HG02623 (cell line): ENCODE results near the gene PCSK1N.

Experiments
- ATAC-seq: cut with Tn5 transposase; IDR thresholded peaks from one replicate; pipeline ENCODE4 v1.9.1; 2021; ENCODE audit warnings: moderate library complexity; ENCODE audit not compliant: unreplicated experiment

PCSK1N gene

DNA sequence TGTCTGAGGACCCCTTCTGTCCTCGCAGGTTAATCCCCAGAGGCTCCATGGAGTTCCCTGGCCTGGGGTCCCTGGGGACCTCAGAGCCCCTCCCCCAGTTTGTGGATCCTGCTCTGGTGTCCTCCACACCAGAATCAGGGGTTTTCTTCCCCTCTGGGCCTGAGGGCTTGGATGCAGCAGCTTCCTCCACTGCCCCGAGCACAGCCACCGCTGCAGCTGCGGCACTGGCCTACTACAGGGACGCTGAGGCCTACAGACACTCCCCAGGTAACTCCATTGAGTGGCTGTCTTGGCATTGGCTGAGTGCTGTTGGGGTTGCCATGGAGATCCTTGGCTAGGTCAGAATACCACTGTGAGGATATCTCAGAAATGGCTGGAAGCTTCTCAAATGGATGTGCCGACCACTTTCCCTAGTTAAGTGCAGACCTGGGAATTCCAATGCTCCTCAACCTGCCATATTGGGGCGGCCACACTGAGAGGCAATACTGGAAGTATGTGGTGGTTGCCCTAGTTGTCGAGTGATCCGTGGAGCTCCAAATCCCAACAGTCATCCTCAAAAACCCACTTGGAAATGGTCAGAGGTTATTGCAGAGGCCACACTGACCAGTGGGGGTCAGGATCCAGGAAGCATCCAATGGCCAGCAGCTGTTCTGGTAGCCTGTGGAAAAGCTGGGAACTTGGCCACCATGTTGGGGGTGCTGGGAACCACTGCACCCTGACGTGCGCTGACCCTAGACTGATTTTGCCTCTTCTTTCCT, 44.2 kb downstream of the PCSK1N start:
- no peak for ATAC-seq

DNA sequence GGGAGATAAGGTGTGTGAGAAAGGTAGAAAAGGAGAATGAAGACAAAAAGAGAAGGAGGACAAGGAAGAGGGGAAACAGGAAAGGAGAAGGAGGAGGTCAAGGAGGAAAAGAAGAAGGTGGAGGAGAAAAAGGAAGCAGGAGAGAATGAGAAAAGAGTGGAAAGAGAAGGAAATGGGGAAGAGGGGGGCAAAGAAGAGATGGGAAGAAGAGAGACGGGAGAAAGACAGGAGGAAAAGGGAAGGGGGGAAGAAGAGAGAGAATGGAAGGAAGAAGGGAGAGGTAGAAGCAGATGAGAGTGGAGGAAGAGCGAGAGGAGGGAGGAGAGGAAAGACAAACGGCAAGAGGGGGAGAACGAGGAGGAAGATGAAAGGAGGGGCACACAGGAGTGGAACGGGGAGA, 44.9 kb downstream of the PCSK1N start:
- ATAC-seq: no peak

DNA sequence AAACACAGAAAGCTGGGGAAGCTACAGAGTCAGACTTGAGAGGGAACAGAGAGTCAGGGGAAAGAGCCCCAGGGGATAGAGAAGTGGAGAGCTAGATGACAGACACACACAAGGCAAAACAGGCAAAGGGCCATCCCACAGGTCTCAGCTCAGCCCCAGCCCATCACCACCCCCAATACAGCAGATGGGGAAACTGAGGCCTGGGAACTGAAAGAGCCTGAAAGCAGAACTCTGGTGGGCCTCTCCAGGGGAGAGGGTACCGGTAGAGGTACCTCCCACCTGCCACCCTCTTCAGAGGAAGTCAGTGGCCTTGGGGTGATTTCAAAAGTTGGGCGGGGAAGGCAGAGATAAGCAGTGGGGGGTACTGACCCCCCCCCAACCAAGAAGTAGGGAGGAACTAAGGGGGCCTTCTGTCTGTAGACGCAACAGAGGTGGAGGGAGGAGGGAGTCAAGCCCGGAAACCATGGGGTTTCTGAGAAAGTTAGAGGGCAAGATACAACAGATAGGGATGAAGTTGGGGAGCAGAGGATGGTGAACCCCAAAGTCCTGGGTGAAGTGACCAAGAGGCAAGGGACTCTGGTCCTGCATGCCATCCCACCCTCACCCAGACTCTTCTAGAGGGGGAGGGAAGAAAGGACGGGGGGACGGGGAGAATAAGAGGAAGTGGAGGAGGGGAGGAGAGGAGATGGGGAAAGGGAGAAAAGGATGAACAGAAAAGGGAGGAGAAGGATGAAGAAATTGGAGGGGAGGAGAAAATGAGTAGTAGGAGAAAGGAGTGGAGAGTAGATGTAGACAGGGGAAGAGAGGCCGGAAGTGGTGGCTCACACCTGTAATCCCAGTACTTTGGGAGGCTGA, 45.8 kb downstream of the PCSK1N start:
- ATAC-seq: no peak

DNA sequence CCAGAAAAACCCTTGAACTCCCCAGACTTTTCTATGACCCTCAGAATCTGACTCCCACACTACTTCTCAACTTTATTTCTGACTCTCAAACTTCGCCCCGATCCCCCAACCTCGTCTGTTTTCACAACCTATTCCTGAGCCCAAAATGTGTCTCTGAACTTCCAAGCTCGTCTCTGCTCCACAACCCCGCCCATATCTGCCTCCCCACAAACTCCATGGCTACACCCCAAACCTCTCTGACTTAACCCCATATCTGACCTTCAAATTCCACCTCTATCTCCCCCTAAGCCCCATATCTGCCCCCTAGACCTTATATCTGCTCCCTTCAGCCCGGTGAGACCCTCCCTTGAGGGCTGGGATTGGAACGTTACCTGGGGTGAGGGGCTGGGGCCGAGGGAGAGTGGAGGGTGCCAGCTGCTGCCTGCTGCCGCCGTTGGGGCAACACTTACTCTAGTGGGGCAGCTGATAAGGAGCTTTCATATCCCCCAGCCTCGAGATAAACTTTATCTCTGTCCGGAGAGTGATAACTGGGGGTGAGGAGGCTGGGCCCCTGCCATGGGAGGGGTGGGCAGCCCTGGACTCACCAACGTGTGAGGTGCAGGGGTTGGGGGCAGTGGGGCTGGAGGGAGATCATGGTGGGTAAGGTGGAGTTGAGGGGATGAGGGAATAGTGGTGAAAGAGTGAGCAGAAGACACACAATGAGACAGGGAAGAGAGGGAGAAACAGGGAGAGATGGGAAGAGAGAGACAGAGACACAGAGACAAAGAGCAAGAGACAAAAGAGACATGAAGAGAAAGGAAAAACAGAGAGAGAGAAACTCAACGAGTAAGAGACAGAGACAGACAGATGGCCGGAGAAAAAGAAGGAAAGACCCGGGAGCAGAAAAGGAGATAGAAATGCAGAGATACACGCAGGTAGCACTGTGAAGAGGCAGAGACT, 47.6 kb downstream of the PCSK1N start:
- no peak for ATAC-seq

DNA sequence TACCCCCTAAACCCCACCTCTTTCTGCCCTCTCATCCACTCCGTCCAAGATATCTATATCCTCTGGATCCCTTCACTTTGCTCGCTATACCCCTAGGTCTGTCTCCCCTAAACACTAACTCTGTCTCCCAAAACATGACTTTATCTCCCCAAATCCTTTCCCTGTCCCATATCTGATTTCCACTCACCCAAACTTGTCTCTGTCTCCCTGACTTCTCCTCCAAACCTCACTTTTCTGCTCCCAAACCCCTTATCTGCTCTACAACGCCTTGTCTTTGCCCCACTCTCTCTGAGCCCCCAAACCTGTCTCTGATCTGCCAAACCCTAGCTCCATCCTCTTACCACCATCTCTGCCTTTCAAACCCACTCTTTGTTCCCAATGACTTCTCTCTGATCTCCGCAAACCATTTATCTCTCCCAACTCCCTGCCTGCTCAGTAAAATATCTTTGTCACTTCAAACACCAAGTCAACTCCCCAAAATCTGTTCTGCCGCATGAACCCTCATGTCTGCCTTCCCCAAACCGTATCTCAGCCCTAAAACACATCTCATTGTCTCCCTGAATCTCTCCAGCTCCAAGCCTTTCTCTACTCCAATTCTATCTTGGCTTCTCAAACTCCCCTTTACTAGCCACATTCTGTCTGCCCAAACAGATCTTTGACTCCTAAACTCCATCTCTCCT, 48.4 kb downstream of the PCSK1N start:
- no peak for ATAC-seq

DNA sequence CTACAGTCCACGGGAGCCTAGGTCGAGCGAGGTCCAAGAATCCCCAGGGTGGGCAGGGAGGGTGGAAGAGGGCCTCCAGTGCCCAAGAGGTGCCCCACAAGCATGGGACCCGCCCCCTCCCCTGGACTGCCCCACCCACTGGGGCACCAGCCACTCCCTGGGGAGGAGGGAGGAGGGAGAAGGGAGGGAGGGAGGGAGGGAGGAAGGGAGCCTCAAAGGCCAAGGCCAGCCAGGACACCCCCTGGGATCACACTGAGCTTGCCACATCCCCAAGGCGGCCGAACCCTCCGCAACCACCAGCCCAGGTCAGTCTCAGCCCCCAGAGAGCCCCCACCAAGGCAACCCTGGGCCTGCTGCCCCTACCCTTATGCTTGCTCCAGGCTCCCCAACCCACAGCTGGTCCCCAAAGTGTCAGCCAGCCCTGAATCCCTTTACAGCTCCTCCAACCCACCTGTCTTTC, 49.0 kb downstream of the PCSK1N start, which contains the start of gene GATA1:
Gene GATA1 (plus strand): TSS at position 250 of the 460 bp plus-strand sequence. CDS start 4,520 bp downstream, outside the sequence.
- no peak for ATAC-seq

DNA sequence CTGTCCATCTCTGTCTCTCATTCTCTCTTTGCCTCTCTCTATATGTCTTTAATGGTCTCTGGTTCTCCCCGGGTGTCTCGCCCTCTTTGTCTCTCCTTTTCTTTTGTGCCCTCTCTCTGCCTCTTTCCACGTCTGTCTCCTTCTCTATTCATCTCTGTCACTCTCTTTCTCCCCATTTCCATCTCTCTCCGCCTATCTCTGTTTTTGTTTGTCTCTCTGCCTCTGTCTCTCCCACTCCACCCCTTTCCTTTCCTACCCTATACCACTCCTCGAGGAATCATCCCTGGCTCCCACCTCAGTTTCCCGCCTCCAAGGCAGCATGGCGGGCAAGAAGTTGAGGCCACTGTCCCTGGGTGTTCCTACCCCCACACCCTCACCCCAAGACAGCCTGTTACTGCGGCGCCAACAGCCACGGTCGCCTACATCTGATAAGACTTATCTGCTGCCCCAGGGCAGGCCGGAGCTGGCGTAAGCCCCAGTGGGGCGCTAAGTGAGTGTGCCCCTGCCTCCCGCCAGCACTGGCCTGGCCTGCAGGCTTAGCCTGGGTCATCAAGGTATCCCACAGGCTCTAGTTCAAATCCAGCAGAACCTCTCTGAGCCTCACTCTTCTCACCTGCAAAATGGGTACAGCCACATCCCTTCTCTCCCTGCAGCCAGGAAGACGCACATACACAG, 49.7 kb downstream of the PCSK1N start:
- ATAC-seq: no peak

DNA sequence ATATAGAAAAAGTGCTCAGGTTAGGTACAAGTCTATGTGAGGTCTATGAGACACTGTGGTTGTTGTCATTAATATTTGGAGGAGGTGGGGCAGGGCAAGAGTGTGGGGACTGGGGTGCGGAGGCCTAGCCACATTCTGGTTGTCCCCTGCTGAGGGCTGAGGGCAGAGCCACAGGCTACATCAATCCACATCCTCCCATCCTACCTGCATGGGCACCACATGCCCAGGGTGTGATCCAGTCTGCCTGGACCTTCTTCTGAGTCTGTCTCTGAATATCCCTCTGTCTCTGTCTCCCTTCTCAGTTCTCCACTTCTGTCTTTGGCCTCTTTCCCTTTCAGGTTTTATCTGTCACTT, 50.2 kb downstream of the PCSK1N start:
- ATAC-seq: no peak

DNA sequence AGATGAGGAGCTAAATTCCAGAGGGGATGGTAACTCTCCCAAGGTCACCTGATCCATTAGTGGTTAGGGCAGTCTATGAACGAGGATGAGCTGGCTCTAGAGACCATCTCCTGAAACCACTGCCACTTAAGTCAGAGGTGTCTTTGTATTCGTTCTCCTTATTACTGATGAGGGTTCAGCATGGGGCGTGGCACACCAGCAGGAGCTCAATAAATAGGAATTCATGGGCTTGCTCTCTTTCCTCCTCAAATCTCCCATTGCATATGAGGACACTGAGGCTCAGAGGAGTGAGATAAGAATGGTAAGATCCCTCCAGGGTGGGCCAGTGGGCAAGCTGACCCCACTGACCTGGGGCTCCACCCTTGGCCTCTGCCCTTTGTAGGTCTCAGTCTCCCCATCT, 50.7 kb downstream of the PCSK1N start:
- ATAC-seq: no peak

DNA sequence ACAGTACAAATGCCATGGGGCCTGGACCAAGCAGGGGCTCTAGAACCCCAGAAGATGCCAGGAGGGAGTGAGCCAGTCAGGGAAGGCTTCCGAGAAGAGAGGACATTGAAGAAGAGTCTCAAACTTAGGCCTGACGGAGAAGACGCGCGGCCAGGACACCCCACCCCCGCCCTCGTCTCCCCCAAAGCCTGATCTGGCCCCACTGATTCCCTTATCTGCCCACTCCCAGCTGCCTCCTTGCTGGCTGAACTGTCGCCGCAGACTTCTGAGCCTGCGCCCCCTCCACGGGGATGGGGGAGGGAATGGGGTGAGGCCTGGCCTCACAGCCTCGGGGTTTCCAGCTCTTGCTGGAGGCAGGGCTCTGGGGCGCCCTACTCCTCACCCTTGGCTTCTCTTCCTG, 52.6 kb downstream of the PCSK1N start:
- ATAC-seq: no peak

DNA sequence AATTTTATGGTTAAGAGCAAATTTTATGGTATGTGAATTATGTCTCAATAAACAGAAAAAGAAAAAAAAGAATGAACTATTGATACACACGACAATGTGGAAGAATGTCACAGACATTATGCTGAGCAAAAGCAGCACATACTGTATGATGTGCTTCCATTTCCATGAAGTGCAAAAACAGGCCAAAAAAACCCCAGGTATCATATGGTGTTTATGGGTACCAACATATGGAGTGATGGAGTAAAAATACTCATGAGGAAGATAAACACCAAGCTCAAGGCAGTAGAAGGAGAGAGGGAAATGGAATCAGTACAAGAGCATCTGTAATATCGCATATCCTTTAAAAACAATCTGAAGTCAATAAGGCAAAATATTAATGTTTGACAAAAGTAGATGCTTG, 53.2 kb downstream of the PCSK1N start:
- ATAC-seq: no peak

DNA sequence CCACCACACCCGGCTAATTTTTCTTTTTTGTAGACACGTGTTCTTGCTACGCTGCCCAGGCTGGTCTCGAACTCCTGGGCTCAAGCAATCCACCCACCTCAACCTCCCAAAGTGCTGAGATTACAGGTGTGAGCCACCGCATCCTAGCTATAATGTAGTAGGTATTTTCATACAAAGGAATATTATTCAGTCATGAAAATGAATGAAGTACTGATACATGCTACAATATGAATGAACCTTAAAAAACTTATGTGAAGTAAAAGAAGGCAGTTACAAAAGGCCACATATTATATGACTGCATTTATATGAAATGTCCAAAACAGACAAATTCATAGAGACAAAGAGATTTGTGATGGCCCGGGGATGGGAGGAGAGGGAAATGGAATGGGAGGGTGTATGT, 53.7 kb downstream of the PCSK1N start:
- no peak for ATAC-seq
